ENCODE results near the gene HSPA12B. TPM values are rescaled to one million over a fixed set of nuclear protein-coding genes. Genes with fewer than 3 reads are reported as not detected.

The HSPA12B gene
- total RNA-seq, 1 experiment from 2014 or later, result 0.21 TPM

DNA sequence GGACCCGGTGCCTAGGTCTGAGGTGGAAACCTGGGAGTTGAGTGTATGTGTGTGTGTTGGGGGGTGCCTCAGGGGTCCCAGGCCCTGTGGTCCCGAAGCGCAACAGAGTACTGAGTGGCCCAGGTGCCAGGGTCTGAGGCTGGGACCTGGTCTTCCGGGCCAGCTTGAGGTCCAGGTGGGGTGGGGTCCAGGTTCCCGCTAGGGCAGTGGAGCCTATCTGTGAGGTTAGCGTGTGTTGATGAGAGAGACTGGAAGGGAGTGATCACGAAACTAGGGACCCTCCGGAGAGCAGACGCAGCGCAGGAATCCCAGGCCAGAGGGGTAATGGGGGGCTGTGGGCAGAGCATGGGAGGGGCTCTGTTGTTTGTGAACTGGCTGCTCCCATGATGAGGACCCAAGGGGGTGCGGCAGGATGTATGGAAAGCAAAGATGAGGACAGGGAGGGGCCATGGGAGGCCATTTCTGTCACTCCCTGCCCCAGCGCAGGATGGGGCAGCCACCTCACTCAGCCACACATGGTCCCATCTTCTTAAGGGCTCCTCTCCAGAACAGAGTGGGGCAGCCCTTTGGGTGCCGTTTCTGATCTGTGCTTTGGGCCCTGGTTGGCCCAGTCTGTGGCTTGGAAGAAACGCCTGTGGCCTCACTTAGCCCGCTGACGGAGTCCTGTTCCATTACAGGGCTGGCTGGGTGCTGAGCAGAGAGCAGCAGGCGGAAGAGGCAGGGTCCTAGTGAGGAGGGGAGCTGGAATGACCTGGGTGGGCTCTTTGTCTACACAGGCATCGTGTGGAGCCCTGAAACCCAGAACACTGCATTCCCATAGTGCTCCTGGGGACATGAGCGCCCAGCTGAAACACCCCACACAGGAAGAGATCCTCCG lies 872 bp downstream of the HSPA12B start:
- CTCF ChIA-PET, result no interaction called here
- H3K27me3 ChIP-seq (ENCODE audit: control insufficient read depth, insufficient read depth, low read length), result no peaks in the 10 kb centered on the region
- no peak overlapping the region for H3K27ac ChIP-seq (ENCODE audit: low read length)
- TF ChIP-seq TCF7L2 (IDR thresholded peaks at IDR 0.05; ENCODE audit: low read depth, low read length), result no peak
- TF ChIP-seq POLR2AphosphoS5 (IDR thresholded peaks at IDR 0.05; ENCODE audit: low read depth, low read length), result no peak
- TF ChIP-seq, protein P1, sequence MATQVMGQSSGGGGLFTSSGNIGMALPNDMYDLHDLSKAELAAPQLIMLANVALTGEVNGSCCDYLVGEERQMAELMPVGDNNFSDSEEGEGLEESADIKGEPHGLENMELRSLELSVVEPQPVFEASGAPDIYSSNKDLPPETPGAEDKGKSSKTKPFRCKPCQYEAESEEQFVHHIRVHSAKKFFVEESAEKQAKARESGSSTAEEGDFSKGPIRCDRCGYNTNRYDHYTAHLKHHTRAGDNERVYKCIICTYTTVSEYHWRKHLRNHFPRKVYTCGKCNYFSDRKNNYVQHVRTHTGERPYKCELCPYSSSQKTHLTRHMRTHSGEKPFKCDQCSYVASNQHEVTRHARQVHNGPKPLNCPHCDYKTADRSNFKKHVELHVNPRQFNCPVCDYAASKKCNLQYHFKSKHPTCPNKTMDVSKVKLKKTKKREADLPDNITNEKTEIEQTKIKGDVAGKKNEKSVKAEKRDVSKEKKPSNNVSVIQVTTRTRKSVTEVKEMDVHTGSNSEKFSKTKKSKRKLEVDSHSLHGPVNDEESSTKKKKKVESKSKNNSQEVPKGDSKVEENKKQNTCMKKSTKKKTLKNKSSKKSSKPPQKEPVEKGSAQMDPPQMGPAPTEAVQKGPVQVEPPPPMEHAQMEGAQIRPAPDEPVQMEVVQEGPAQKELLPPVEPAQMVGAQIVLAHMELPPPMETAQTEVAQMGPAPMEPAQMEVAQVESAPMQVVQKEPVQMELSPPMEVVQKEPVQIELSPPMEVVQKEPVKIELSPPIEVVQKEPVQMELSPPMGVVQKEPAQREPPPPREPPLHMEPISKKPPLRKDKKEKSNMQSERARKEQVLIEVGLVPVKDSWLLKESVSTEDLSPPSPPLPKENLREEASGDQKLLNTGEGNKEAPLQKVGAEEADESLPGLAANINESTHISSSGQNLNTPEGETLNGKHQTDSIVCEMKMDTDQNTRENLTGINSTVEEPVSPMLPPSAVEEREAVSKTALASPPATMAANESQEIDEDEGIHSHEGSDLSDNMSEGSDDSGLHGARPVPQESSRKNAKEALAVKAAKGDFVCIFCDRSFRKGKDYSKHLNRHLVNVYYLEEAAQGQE (IDR thresholded peaks at IDR 0.05; ENCODE audit: insufficient read depth in 1 of 2, low read depth in 2 of 2, low read length in 1 of 2), result no peak
- TF ChIP-seq SIN3A (IDR thresholded peaks at IDR 0.05; ENCODE audit: borderline replicate concordance, insufficient read depth, low read depth, low read length), result no peak
- TF ChIP-seq CTCF (IDR thresholded peaks at IDR 0.05), result no peak
- DNase-seq (ENCODE audit: low read depth, low spot score) (no peak), ATAC-seq (no peak)
- peaks cover 3% of the 10 kb centered on the region; the same call in 1 of the 2 replicates for H3K4me1 ChIP-seq (ENCODE audit: control insufficient read depth, insufficient read depth, low read length)
- in situ Hi-C loops (cut with HindIII; ENCODE audit: low pct_unique_long_range_greater_than_20kb, low sequenced_read_pairs) (no loop called here), intact Hi-C loops (cut with micrococcal nuclease; ENCODE audit: unreplicated experiment) (no loop called here)
- H3K4me3 ChIP-seq (ENCODE audit: low read depth in 2 of 2, low read length in 2 of 2), result no peak overlapping the region
- no peaks in the 10 kb centered on the region for H3K36me3 ChIP-seq (ENCODE audit: control insufficient read depth, insufficient read depth, low read length)
- no TSS peak for BruUV-seq (replicated peaks)
- no peaks in the 10 kb centered on the region for H3K9me3 ChIP-seq (ENCODE audit: control insufficient read depth, insufficient read depth, low read depth, low read length)
- POLR2A ChIA-PET, result no interaction called here

- CTCF ChIA-PET, result no interaction called here
- in situ Hi-C loops (cut with HindIII; ENCODE audit: low pct_unique_long_range_greater_than_20kb, low sequenced_read_pairs), result no loop called here
Measured at GRCh38 chr20:3734111-3734843, 1.8 kb downstream of the HSPA12B start.

More at GRCh38 chr20:3734111-3734843, 1.8 kb downstream of the HSPA12B start:
- POLR2A ChIA-PET, result no interaction called here
- no peaks in the 10 kb centered on the region for H3K27me3 ChIP-seq (ENCODE audit: control insufficient read depth, insufficient read depth, low read length)
- BruUV-seq (replicated peaks), result no TSS peak
- H3K9me3 ChIP-seq (ENCODE audit: control insufficient read depth, insufficient read depth, low read depth, low read length), result no peaks in the 10 kb centered on the region
- ATAC-seq, result no peak
- no peaks in the 10 kb centered on the region for H3K36me3 ChIP-seq (ENCODE audit: control insufficient read depth, insufficient read depth, low read length)
- intact Hi-C loops (cut with micrococcal nuclease; ENCODE audit: unreplicated experiment), result no loop called here
- no peak for DNase-seq (ENCODE audit: low read depth, low spot score)
- H3K4me3 ChIP-seq (ENCODE audit: low read depth in 2 of 2, low read length in 2 of 2), result no peak overlapping the region
- H3K4me1 ChIP-seq (ENCODE audit: control insufficient read depth, insufficient read depth, low read length), result peaks cover 6% of the 10 kb centered on the region; the same call in 1 of the 2 replicates
- TF ChIP-seq SIN3A (IDR thresholded peaks at IDR 0.05; ENCODE audit: borderline replicate concordance, insufficient read depth, low read depth, low read length) (no peak), POLR2AphosphoS5 (IDR thresholded peaks at IDR 0.05; ENCODE audit: low read depth, low read length) (no peak), CTCF (IDR thresholded peaks at IDR 0.05) (no peak), TCF7L2 (IDR thresholded peaks at IDR 0.05; ENCODE audit: low read depth, low read length) (no peak)
- no peak overlapping the region for H3K27ac ChIP-seq (ENCODE audit: low read length)
